ENCODE measurements around the gene NKX2-2.
"Not testable (repeated sequence)": the region's sequence is repeated elsewhere in the genome, so short reads cannot be mapped to it uniquely, and the experiment has no call there.

The NKX2-2 gene

DNA sequence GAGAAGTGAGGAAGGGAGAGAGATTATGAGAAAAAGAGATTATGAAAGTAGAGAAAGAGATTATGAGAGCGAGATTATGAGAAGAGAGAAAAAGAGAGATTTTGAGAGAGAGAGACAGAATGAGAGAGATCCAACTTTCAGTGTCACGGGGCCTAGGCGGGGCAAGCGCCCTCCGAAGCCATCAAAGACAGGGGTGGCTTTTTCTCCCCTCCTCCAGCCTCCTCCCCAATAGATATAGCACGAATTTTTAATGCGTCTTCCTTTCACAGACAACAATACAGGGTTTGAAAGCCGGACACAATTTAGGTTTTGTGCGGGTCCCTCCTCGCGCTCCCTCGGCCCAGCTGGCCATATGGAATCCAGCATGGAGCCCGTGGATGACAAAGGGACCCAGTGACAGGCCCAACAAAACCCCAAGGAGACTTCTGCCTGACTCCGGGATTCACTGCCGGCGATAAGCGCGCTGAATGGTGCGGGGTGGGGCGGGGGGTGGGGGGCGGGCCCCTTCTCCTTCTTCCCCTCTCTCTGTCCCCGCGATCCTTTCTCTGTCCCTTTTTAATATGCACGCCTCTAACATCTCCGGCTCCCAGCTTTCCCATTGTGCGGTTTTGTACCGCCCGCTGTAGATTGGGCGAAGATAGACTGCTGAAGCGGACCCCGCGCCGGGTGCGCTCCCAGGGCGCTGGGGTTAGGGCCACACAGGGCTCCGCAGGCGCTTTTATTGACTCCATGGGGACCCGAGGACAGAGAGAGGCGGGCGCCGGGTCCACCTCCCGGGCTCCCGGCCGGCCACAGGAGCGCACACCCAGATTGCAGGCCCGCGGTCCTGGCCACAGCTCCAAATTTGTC is 5.4 kb downstream of the NKX2-2 start:
- DNase-seq, result no peak

DNA sequence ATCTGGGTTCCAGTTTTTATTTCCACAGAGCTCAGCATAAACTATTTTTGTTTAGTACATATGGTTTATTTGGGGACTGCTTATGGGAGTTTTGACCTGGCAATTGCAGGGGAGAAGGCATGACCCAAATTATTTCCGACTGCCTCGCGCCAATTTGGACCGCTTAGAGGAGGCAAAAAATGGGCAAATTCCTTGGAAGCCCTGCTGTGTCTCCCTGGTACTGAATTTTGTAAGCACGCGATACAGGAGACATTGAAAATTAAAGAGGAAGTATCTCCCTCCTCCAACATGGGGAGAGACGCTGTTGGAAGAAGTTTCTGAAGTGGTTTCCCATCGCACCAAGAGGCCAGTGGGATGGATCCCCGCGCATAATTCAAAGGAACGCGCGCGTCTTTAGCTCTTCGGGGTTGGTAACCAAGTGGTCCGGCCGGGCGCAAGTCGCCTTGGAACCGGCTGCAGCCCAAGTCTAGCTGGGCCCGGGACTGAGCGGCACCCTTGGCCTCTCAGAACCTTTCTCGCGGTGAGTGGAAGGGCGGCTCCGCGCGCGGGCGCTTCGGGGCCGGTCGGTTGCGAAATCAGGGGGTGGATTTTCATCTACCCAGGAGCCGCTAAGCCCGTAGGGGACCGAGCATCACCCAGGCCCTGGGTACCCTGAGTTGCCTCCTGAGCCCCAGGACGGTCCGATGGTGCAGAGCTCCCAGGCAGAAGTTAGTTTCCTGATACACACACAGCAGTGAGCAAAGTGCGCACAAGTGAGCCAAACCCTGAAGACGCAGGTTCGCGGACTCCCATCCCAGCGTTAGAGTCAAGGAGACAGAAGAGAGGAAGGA is 6.2 kb downstream of the NKX2-2 start:
- no peak for DNase-seq

DNA sequence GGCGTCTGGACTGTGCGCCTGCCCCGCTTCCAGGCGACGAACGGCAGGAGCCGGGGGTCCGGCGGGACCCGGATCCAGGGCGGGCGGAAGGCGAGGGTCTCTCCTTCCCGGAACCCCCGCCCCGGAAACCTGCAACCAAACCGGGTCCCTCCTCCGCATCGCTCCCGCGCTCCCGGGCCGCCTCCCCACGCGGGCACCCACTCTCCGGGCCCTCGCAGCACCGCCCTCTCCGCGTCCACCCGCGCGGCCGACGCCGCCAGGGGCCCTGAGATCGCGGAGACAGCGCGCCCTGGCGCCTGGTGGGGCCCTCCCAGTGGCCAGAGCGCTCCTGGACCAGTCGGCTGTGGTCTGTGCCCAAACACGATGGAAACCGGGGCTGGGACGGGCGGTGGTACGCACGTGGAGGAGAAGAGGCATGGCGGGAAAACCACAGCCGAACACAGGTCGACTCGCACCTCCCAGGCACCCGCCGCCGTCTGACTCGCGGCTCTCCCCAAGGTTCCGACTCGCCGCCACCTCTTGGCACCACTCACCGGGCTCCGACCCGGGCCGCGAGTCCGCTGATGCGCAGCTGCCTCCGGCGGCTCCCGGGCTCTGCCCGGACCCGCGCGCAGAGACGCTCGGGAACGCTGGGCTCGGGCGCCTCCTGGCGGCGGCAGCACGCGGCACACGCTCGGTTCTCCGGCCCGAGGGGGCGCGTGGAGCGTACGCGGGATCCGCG is 7.9 kb downstream of the NKX2-2 start:
- DNase-seq, result no peak

DNA sequence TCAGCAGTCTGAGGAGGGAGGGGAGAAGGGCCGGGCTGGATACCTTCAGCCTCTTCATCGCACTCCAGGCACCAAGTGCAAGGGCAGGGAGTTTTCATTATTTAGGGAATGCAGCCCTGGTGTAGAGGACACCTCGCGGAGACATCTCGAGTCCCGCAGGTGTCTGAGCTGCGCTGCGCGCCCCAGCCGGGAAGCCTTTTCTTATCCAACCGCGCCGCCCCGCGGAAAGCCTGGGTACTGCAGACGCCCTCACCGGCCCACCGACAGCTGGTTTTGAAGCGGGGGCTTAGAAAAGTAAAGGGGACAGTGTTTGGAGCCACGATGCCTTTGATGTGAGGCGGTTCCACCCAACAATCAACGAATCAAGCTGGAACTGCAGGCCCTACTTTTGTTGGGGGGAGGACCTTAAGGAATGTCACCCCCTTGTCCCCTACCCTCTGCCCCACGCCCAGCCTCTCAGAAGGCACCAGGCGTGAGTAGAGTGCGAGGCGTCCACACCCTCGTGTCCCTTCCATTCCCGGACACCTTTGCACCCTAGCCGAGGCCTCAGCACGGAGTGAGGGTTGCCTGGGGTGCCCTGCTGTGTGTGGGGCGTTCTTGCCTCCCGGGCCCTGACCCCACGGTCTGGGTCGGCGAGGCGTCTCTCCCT is 8.6 kb downstream of the NKX2-2 start:
- DNase-seq, result no peak

DNA sequence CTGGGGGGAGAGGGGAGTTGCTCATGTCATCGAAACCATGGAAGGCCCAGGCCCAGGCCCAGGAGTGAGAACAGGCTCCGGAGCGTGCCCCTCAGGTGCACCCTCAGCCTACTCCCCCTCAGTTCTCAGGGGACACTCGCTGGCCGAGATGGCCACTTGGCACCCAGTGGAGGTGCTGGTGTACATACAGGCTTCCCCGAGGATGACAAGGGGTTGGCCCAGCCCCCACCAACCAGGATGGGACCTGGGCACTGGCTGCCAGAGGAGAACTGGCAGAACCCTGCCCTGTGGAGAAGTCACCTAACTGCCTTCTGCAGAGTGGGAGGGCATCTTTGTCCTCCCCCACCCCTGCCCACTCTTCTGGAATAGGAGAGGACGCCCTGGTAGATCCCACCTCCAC is 9.5 kb downstream of the NKX2-2 start:
- no peak for DNase-seq

DNA sequence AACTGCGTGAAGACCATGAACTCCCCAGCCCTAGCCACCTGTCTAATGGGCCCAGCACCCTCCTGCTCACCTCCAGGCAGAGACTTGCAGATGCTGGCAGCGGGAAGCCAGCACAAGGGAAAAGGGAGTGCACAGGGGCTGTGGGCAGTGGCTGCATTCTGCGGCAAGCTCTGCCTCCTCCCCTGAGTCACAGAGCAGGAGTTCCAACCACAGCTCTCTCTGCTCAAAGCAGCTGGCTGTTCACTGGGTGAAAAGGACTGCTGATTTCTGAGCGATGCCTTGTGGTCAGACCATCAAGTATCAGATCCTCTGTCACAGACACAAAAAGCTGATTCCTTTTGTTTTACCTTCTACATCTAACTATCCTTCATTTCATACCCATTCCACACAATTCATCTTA is 10.5 kb downstream of the NKX2-2 start:
- no peak for DNase-seq

DNA sequence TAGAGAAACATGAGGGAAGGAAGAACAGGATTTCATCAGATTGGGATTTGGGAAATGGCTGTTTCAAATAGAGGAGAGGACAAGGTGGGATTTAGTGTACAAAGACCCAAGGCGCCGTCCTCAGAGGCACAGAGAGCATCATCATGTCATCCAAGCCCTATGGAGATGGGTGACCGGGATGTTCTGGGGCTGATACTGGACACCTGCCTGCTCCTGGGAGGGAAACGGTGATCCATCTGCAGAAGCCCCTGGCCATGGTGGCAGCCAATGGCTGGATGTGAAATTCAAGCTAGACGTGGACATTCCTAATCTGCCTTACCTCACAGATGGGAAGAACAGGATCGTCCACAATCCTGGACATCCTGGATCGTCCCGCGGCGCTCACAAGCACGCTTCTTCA is 12.7 kb downstream of the NKX2-2 start:
- no peak for DNase-seq

DNA sequence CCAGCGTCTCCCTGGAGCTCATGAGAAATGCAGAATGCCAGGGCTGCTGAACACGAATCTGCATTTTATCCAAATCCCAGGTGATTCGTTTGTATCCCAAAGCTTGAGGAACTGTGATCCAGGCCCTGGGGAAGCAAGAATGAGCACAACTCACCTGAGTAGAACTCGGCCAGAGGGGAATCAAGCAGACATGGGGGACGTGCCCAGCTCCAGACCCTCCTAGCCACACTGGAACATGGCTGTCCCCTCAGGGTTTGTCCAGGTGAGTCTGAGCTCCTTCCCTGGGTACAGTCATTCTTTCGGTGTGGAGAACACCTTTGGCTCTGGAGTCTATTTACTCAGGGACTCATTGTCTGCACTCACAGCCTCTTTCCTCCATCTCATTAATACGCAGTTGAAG is 13.3 kb downstream of the NKX2-2 start:
- DNase-seq, result no peak

DNA sequence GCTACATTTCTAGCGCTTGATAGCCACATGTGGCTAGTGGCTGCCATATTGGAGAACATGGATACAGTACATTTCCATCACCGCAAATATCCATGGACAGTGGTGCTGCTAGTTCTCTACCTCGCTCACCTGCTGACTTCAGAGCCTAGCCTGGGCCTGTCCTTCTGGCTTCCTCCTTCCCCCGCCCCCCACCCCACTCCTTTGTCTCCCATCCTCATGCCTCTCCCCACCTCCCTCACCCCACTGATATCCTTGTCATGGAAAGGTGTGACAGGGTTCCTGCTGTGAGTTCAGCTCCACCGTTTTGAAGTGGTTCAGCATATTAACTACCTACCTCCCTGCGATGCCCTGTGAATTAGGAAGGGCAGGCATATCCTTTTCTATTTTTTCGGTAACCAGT is 14.2 kb downstream of the NKX2-2 start:
- no peak for DNase-seq

DNA sequence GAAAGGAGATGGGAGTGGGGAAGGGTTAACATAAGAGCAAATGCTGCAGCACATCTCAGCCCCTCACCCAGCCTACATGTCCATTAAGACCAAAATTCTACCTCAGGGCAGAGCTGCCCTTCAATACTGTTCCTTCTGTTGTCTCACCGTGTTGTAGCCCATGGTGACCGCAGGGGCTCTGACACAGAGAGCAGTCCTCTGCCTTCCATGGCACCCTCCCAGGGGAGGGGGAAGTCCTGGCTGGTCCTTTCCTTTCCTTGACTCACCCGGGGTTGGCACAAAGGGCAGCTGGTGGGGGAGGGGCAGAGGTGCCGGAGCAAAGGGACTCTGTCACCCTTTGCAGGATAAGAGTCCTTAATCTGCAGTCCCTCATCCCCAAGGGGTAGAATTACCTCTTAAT is 15.2 kb downstream of the NKX2-2 start:
- no peak for DNase-seq

DNA sequence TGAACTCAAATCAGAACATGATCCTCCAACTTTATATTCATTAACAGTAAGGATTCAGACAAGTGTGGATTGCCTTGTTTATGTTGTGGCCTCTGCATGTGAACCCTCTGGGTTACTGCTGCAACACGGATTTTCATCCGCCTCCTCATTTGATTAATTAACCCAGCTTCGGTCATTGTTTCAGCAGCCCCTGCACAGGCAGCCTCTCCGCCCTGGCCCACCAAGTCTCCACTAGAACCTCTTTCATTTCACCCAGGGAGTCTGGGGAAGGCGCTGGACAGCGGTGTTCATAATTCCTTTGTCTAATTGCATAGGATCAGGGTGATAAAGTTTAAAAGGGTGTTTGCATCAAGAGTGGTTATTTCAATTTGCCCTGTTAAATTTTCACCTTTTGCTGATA is 15.7 kb downstream of the NKX2-2 start:
- no peak for DNase-seq

DNA sequence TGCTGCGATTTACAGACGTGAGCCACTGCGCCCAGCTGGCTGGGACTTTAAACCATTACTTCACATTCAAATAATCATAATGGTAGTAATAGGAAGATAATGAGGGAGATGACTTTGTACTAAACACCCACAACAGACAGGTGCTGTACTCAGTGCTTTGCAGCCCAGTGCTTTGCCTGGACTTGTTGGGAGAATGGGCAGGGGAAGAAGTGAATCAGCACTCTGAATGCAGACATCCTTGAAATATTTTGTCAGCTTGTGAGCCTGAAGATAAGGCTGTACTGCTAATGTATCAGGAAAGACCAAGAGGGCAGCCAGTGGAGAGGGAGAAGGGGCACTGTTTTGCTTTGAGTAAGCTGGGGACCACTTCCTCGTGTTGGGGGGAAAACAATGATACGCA is 17.4 kb downstream of the NKX2-2 start:
- DNase-seq, result no peak

DNA sequence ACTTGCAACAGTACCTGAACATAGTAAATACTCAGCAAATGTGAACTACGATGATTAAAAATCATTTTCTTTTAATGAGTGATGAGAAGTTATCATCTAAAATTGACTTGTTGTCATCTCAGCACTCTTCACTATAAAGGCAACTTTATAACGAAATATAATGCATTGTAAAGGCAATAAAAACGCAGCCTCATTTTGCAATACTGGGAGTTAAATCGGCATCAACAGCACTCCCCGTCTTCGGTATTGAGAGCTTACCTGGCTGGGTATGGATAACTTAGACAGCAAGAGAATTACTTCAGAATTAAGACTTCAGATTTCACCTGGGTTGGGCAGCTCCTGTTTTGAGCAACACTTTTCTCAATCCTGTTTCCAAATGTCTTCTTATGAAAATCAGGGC is 20.8 kb downstream of the NKX2-2 start:
- DNase-seq, result no peak

DNA sequence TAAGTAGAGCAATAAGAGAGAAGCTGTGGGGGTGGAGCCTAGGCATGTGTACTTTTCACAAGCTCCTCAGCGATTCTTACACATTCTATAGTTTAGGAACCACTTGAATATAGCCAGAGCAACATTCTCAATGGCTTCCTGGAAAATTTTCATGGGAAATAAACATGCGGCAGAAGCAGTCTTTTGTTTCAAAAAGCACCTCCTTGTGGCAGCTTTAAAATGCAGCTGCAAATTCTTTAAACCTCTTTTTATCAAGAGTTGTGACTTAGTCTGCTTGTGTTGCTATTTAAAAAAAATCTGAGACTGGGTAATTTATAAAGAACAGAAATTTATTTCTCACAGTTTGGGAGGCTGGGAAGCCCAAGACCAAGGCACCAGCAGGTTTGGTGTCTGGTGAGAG is 23.8 kb downstream of the NKX2-2 start:
- no peak for DNase-seq

DNA sequence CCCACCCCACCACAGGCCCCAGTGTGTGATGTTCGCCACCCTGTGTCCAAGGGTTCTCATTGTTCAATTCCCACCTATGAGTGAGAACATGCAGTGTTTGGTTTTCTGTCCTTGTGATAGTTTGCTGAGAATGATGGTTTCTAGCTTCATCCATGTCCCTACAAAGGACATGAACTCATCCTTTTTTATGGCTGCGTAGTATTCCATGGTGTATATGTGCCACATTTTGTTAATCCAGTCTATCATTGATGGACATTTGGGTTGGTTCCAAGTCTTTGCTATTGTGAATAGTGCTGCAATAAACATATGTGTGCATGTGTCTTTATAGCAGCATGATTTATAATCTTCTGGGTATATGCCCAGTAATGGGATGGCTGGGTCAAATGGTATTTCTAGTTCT is 33.7 kb downstream of the NKX2-2 start:
- not testable (repeated sequence) for DNase-seq

DNA sequence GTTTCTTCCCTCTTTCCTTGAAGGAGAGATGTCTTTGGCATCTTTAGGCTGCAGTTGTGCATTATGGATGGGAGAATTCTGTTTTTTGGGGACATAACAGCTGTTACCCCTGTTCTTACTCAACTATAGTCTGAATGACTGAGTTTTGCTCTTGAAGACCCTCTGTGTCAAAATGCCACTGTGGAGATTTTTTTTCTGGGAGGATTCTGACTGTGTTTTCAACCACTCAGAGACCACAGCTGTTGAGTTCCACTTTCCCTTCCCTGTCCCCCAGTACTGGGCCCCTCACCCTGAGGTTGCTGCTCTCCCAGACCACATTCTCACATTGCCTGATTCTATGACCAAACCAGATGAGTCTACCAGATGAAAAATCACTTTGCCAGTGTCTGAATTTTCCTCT is 48.1 kb downstream of the NKX2-2 start:
- DNase-seq, result no peak

DNA sequence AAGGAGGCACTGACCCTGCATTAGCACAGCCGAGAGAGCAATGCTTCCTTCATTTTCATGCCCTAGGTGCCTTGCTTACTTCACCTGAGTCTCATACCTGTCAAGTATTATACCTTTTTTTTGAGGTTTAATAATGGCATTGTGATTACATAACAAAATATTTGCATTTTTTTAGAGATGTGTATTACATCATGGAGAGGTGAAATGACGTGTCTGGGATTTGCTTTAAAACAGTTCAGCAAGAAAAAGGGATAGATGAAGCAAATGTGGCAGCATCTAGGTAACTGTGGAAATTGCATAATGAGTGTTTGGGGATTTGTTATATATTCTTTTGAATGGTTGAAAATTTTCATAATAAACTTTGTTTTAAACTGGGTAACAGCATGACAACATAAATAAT is 48.9 kb downstream of the NKX2-2 start:
- DNase-seq, result no peak
